ENCODE measurements around the gene TARBP2.
"Not testable (repeated sequence)": the region's sequence is repeated elsewhere in the genome, so short reads cannot be mapped to it uniquely, and the experiment has no call there.

Gene TARBP2

GRCh38 chr12:53516758-53517455, 15.8 kb downstream of the TARBP2 start:
- no peak for DNase-seq

- no peak for DNase-seq
These were observed 17.3 kb downstream of the TARBP2 start for GRCh38 chr12:53518381-53518780.

- no peak for DNase-seq
These were observed 22.0 kb downstream of the TARBP2 start for GRCh38 chr12:53523131-53523530.

GRCh38 chr12:53524476-53524875, 23.4 kb downstream of the TARBP2 start:
- DNase-seq, result no peak

GRCh38 chr12:53530061-53530460, 29.0 kb downstream of the TARBP2 start:
- DNase-seq, result no peak

GRCh38 chr12:53530920-53531319, 29.8 kb downstream of the TARBP2 start:
- DNase-seq, result no peak

DNA sequence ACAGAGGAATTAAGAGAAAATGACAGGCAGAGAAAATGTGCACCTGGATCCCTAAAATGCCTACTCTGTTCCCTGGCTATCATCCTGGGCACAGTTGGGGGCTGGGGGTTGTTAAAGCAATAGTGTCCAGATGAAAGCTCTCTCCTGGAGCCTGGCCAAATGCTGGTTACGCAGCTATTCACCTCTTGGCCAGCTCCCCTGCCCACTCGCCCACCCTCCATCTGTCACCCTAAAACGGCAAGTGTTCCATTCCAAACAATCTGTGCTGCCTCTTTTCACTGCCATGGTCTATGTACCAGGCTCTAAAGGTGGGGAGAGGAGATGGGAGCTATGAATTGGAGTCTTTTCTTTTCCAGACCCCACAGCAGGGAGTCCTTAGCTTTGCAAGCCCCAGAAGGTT, 30.9 kb downstream of the TARBP2 start:
- DNase-seq, result no peak

GRCh38 chr12:53532524-53533445, 31.7 kb downstream of the TARBP2 start:
- DNase-seq, result no peak

- DNase-seq, result no peak
These were observed 32.4 kb downstream of the TARBP2 start for GRCh38 chr12:53533471-53533870.

- no peak for DNase-seq
These were observed 35.9 kb downstream of the TARBP2 start for GRCh38 chr12:53536962-53537361.

GRCh38 chr12:53538209-53538689, 37.2 kb downstream of the TARBP2 start:
- DNase-seq, result no peak

- DNase-seq, result no peak
These were observed 38.4 kb downstream of the TARBP2 start for GRCh38 chr12:53539526-53539925.

- peak in 2 of 4 experiments; percentile 8 to 9 for DNase-seq
These were observed 42.5 kb downstream of the TARBP2 start for GRCh38 chr12:53543539-53543938.

- not testable (repeated sequence) for DNase-seq
These were observed 47.3 kb downstream of the TARBP2 start for GRCh38 chr12:53548354-53548753.

- not testable (repeated sequence) for DNase-seq
These were observed 49.0 kb downstream of the TARBP2 start for GRCh38 chr12:53550131-53550530.

DNA sequence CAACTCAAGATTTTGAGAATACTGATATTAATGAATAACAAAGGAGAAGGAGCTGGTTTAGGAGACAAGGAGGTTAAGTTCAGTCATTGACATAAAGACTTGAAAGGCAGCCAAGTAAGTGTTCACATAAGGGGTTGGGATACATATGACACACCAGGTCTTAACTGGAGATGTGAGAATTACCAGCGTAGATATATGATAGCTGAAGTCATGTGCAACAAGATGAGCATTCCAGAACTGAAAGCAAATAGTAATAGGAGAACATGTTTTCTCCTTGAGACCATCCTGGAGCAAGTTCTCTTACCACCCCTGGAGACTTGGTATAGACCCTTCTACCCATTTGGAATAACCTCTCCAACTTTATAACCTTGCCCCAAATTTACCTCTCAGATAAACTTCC, 49.5 kb downstream of the TARBP2 start:
- DNase-seq, result no peak

GRCh38 chr12:53551889-53552291, 50.8 kb downstream of the TARBP2 start:
- no peak for DNase-seq

- no peak for DNase-seq
These were observed 51.6 kb downstream of the TARBP2 start for GRCh38 chr12:53552361-53553327.
